HG03066 (cell line): ENCODE data around the gene INF2.
A peak's percentile ranks its signal among the peaks of the same experiment; 100 is the strongest.

Source experiments
- ATAC-seq: cut with Tn5 transposase; IDR thresholded peaks from one replicate; pipeline ENCODE4 v1.9.1; 2021; ENCODE audit warnings: low read depth; ENCODE audit not compliant: unreplicated experiment

INF2 gene

GRCh38 chr14:104673481-104673880 lies 15.9 kb upstream of the INF2 start:
- no peak for ATAC-seq

GRCh38 chr14:104675447-104675846 lies 14.0 kb upstream of the INF2 start:
- ATAC-seq, result no peak

GRCh38 chr14:104676130-104676693 lies 13.2 kb upstream of the INF2 start:
- no peak for ATAC-seq

- peak; percentile 19 for ATAC-seq
These were observed 12.5 kb upstream of the INF2 start for GRCh38 chr14:104676694-104677511.

GRCh38 chr14:104677512-104678332 lies 11.7 kb upstream of the INF2 start:
- ATAC-seq, result peak; percentile 45

- ATAC-seq, result no peak
These were observed 11.1 kb upstream of the INF2 start for GRCh38 chr14:104678346-104678745.

GRCh38 chr14:104678901-104679705 lies 10.3 kb upstream of the INF2 start:
- no peak for ATAC-seq

- no peak for ATAC-seq
These were observed 9.2 kb upstream of the INF2 start for GRCh38 chr14:104680056-104680805.

- peak; percentile 38 for ATAC-seq
These were observed 8.4 kb upstream of the INF2 start for GRCh38 chr14:104680806-104681688.

GRCh38 chr14:104681689-104682074 lies 7.7 kb upstream of the INF2 start:
- no peak for ATAC-seq

- no peak for ATAC-seq
These were observed 7.3 kb upstream of the INF2 start for GRCh38 chr14:104682107-104682593.

GRCh38 chr14:104683653-104684448 lies 5.6 kb upstream of the INF2 start:
- no peak for ATAC-seq

- no peak for ATAC-seq
These were observed 5.0 kb upstream of the INF2 start for GRCh38 chr14:104684449-104684821.

GRCh38 chr14:104685216-104685997 lies 4.0 kb upstream of the INF2 start:
- ATAC-seq, result no peak

- no peak for ATAC-seq
These were observed 3.3 kb upstream of the INF2 start for GRCh38 chr14:104685998-104686610.

GRCh38 chr14:104686624-104687517 lies 2.5 kb upstream of the INF2 start:
- no peak for ATAC-seq
